HS-27A (cell line): ENCODE results near the gene GPR146.
"Not testable (repeated sequence)": the region's sequence is repeated elsewhere in the genome, so short reads cannot be mapped to it uniquely, and the experiment has no call there.

ENCODE experiments used
- DNase-seq: peaks from one replicate; pipeline ENCODE4 v3.0.0-alpha.2; 2012; ENCODE audit warnings: low read depth, missing footprints

Gene GPR146

GRCh38 chr7:1025743-1026581 lies 18.4 kb upstream of the GPR146 start:
- DNase-seq, result no peak

- DNase-seq, result no peak
Observed at GRCh38 chr7:1026721-1027161, 17.6 kb upstream of the GPR146 start.

GRCh38 chr7:1027242-1028043 lies 16.9 kb upstream of the GPR146 start:
- no peak for DNase-seq

- DNase-seq, result peak; percentile 12
Observed at GRCh38 chr7:1028044-1028770, 16.1 kb upstream of the GPR146 start.

- DNase-seq, result peak; percentile 29
Observed at GRCh38 chr7:1028775-1029636, 15.3 kb upstream of the GPR146 start.

- DNase-seq, result no peak
Observed at GRCh38 chr7:1029637-1030443, 14.5 kb upstream of the GPR146 start.

- no peak for DNase-seq
Observed at GRCh38 chr7:1030444-1031070, 13.8 kb upstream of the GPR146 start.

- no peak for DNase-seq
Observed at GRCh38 chr7:1031716-1032455, 12.5 kb upstream of the GPR146 start.

GRCh38 chr7:1032536-1033181 lies 11.7 kb upstream of the GPR146 start:
- no peak for DNase-seq

GRCh38 chr7:1033546-1034145 lies 10.7 kb upstream of the GPR146 start:
- no peak for DNase-seq

GRCh38 chr7:1034769-1035168 lies 9.6 kb upstream of the GPR146 start:
- DNase-seq, result not testable (repeated sequence)

GRCh38 chr7:1036164-1036928 lies 8.0 kb upstream of the GPR146 start:
- not testable (repeated sequence) for DNase-seq

GRCh38 chr7:1040233-1040632 lies 4.1 kb upstream of the GPR146 start:
- not testable (repeated sequence) for DNase-seq

GRCh38 chr7:1040790-1041189 lies 3.6 kb upstream of the GPR146 start:
- no peak for DNase-seq

- no peak for DNase-seq
Observed at GRCh38 chr7:1041551-1042491, 2.5 kb upstream of the GPR146 start.

- DNase-seq, result no peak
Observed at GRCh38 chr7:1042492-1042833, 1.9 kb upstream of the GPR146 start.
